Measurements from ENCODE around the gene NLRP10.

The NLRP10 gene

GRCh38 chr11:7964873-7965272 is 374 bp downstream of the NLRP10 start (continued):
- TF ChIP-seq PRDM10 (tag by site-specific recombination; IDR thresholded peaks at IDR 0.05) (no peak), ZNF248 (tag by site-specific recombination; IDR thresholded peaks at IDR 0.05) (no peak), ZNF623 (tag by site-specific recombination; IDR thresholded peaks at IDR 0.05) (no peak), CTCF (tag by site-specific recombination; IDR thresholded peaks at IDR 0.05) (no peak), ZBTB20 (tag by site-specific recombination; IDR thresholded peaks at IDR 0.05) (no peak)

GRCh38 chr11:7964261-7964660 is 986 bp downstream of the NLRP10 start:
- no peak overlapping the region for H3K27ac ChIP-seq (ENCODE audit: extremely low read depth, low read depth, low read length)
- ChIA-PET CTCF (interaction anchor here (1.0 kb wide), 1 partner anchor 23 kb away, joined by 7 read pairs; the partner anchor contains the start of gene EIF3F), POLR2A (no interaction called here)
- no peaks in the 10 kb centered on the region for H3K9me3 ChIP-seq (ENCODE audit: control insufficient read depth, insufficient read depth, low read depth, low read length)
- no peaks in the 10 kb centered on the region for H3K4me1 ChIP-seq (ENCODE audit: control insufficient read depth, insufficient read depth, low read length)
- H3K4me3 ChIP-seq (ENCODE audit: low read depth, low read length) = no peak overlapping the region
- H3K36me3 ChIP-seq (ENCODE audit: control insufficient read depth in 2 of 2, insufficient read depth in 1 of 2, low read length in 2 of 2) = no peaks in the 10 kb centered on the region
- TF ChIP-seq ZBTB6 (tag by site-specific recombination; IDR thresholded peaks at IDR 0.05) (no peak), ZNF704 (tag by site-specific recombination; IDR thresholded peaks at IDR 0.05) (no peak), ZNF76 (tag by site-specific recombination; IDR thresholded peaks at IDR 0.05; ENCODE audit: borderline replicate concordance, low read depth) (no peak), ZNF530 (tag by site-specific recombination; IDR thresholded peaks at IDR 0.05; ENCODE audit: low read depth) (no peak), TRIM28 (IDR thresholded peaks at IDR 0.05; ENCODE audit: borderline replicate concordance, low read length) (no peak), FEZF1 (tag by site-specific recombination; IDR thresholded peaks at IDR 0.05) (no peak), ZNF626 (tag by site-specific recombination; IDR thresholded peaks at IDR 0.05) (no peak), ZNF169 (tag by site-specific recombination; IDR thresholded peaks at IDR 0.05) (no peak), ZNF426 (tag by site-specific recombination; IDR thresholded peaks at IDR 0.05) (no peak), ZNF654 (tag by site-specific recombination; IDR thresholded peaks at IDR 0.05; ENCODE audit: low read depth) (no peak), ZNF311 (tag by site-specific recombination; IDR thresholded peaks at IDR 0.05; ENCODE audit: borderline replicate concordance) (no peak), ZNF155 (tag by site-specific recombination; IDR thresholded peaks at IDR 0.05) (no peak), ZNF501 (tag by site-specific recombination; IDR thresholded peaks at IDR 0.05) (no peak), SCRT2 (tag by site-specific recombination; IDR thresholded peaks at IDR 0.05) (no peak), ZSCAN23 (tag by site-specific recombination; IDR thresholded peaks at IDR 0.05) (no peak)

Data from HEK293 (cell line).